Measurements from ENCODE around the gene PI16.

DNA sequence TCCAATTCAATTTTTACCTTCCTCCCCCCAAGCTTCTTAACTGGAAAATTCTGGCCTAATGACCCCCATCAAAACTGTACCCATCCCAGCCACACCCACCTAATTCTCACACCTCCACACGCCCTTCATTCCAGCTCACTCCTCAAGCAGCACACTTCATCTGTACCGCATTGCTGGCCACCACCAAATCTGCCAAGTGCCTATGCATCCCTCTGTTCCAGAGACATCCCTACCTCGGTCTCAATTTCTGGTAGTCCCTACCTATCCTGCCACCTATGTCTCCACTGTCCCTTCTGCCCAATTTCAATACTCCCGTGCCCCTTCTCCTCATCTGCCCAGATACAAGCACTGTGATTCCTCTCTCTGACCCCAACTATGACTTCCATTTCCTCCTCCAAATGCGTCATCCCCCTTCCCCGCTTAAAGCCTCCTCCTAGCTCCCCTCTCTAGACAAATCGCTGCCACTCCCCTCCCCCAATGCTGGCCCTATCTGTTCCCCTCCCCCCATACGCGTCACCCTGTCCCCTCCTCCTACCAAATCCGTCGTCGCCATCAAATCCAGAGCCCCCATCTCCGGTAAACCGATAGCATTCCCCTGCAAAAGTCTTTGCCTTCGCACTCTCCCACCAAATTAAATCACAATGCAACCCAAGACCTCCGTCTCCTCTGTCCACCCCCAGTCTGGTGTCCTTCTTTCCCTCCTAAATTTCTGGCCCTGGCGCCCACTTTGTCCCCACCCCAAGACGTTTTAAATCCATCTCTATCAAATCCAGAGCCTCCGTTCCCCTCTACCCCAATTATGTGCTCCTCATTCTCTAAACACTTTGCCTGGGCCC, 30.3 kb downstream of the PI16 start:
- TF ChIP-seq, protein P1, sequence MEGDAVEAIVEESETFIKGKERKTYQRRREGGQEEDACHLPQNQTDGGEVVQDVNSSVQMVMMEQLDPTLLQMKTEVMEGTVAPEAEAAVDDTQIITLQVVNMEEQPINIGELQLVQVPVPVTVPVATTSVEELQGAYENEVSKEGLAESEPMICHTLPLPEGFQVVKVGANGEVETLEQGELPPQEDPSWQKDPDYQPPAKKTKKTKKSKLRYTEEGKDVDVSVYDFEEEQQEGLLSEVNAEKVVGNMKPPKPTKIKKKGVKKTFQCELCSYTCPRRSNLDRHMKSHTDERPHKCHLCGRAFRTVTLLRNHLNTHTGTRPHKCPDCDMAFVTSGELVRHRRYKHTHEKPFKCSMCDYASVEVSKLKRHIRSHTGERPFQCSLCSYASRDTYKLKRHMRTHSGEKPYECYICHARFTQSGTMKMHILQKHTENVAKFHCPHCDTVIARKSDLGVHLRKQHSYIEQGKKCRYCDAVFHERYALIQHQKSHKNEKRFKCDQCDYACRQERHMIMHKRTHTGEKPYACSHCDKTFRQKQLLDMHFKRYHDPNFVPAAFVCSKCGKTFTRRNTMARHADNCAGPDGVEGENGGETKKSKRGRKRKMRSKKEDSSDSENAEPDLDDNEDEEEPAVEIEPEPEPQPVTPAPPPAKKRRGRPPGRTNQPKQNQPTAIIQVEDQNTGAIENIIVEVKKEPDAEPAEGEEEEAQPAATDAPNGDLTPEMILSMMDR (conservative IDR thresholded peaks at IDR 0.05): no peak
- TF ChIP-seq EZH2 (IDR thresholded peaks at IDR 0.05; ENCODE audit: low read depth): no peak
